Naive thymus-derived CD4-positive, alpha-beta T cell (primary cell): ENCODE data around the gene CAPS2. TPM values are rescaled to one million over a fixed set of nuclear protein-coding genes. Genes with fewer than 3 reads are reported as not detected.
"Not testable (repeated sequence)": the region's sequence is repeated elsewhere in the genome, so short reads cannot be mapped to it uniquely, and the experiment has no call there.

Experiments used
- ATAC-seq: fragments of 150-1000 bp; cut with Tn5 transposase; 2 replicates; pipeline ENCODE4 v1.10.0; 2021; ENCODE audit warnings: mild to moderate bottlenecking, moderate library complexity
- CTCF ChIA-PET: fragments of 350-600 bp; sonication (Branson Sonifier 250); formaldehyde crosslinking; loops from one replicate; lab custom pipeline; 2021; ENCODE audit warnings: antibody characterized with exemption; lab: Charles Lee
- POLR2A ChIA-PET: fragments of 350-600 bp; sonication (Branson Sonifier 250); formaldehyde crosslinking; loops from one replicate; lab custom pipeline; 2021; ENCODE audit warnings: antibody characterized with exemption, inconsistent platforms; lab: Charles Lee
- DNase-seq, 9 donors: peaks; one replicate each; pipeline versions ENCODE4 v3.0.0 to v3.0.0-alpha.2; 2020 to 2022; ENCODE audit warnings: mixed read lengths in 1 of 9
- H3K27ac ChIP-seq: one replicate; pipeline ENCODE4 v1.7.0; 2013; ENCODE audit warnings: mild to moderate bottlenecking, low read depth, low read length, moderate library complexity
- H3K27me3 ChIP-seq, 2 donors: one replicate each; pipeline ENCODE4 v1.7.0; 2013; ENCODE audit warnings: low read length in 2 of 2, mild to moderate bottlenecking in 2 of 2, moderate library complexity in 2 of 2; ENCODE audit not compliant: control insufficient read depth in 2 of 2, insufficient read depth in 2 of 2
- H3K36me3 ChIP-seq, 3 experiments: 1 replicate in 2 of 3; 2 replicates in 1 of 3; pipeline ENCODE4 v1.7.0; 2013; ENCODE audit warnings: low read length in 3 of 3, mild to moderate bottlenecking in 3 of 3, moderate library complexity in 1 of 3; ENCODE audit not compliant: insufficient read depth in 3 of 3, control insufficient read depth in 2 of 3
- H3K4me1 ChIP-seq, 2 donors: one replicate each; pipeline ENCODE4 v1.7.0; 2013; ENCODE audit warnings: low read length in 2 of 2, mild to moderate bottlenecking in 2 of 2, moderate library complexity in 1 of 2; ENCODE audit not compliant: control insufficient read depth in 2 of 2, insufficient read depth in 2 of 2
- H3K4me3 ChIP-seq: 2 replicates; pipeline ENCODE4 v1.7.0; 2013; ENCODE audit warnings: mild to moderate bottlenecking, low read length
- H3K9me3 ChIP-seq, 3 experiments: 1 replicate in 2 of 3; 2 replicates in 1 of 3; pipeline ENCODE4 v1.7.0; 2013; ENCODE audit warnings: low read length in 3 of 3; ENCODE audit not compliant: control insufficient read depth in 2 of 3
- H3K27ac Mint-ChIP-seq, 9 donors: one replicate each; pipeline ENCODE4 v1.8.0; 2020 to 2022; ENCODE audit warnings: mixed read lengths in 9 of 9, mild to moderate bottlenecking in 8 of 9, moderate library complexity in 5 of 9, inconsistent platforms in 2 of 9
- H3K27me3 Mint-ChIP-seq, 5 donors: one replicate each; pipeline ENCODE4 v1.8.0; 2021 to 2022; ENCODE audit warnings: mixed read lengths in 5 of 5, mild to moderate bottlenecking in 1 of 5
- H3K36me3 Mint-ChIP-seq, 5 donors: one replicate each; pipeline ENCODE4 v1.8.0; 2020 to 2022; ENCODE audit warnings: mixed read lengths in 5 of 5, mild to moderate bottlenecking in 3 of 5, inconsistent platforms in 1 of 5
- H3K4me1 Mint-ChIP-seq, 7 donors: one replicate each; pipeline ENCODE4 v1.8.0; 2020 to 2022; ENCODE audit warnings: mixed read lengths in 7 of 7, mild to moderate bottlenecking in 3 of 7, inconsistent platforms in 1 of 7
- H3K4me3 Mint-ChIP-seq, 10 donors: one replicate each; pipeline ENCODE4 v1.8.0; 2020 to 2022; ENCODE audit warnings: mild to moderate bottlenecking in 10 of 10, mixed read lengths in 10 of 10, moderate library complexity in 6 of 10, inconsistent platforms in 2 of 10
- H3K9me3 Mint-ChIP-seq, 11 donors: one replicate each; pipeline ENCODE4 v1.8.0; 2020 to 2022; ENCODE audit warnings: mixed read lengths in 11 of 11, mild to moderate bottlenecking in 4 of 11, inconsistent platforms in 1 of 11, moderate library complexity in 1 of 11
- intact Hi-C, 2 donors: fragments of 100-400 bp; cut with micrococcal nuclease; formaldehyde crosslinking; loops; one replicate each; pipeline ENCODE4 v1.15.1; 2023
- polyA plus RNA-seq, 2 donors: library from polyadenylated mRNA; unstranded; fragments of 300-500 nt; fragmentation: Illumina TruSeq; gene quantifications; one replicate each; pipeline ENCODE4 v1.2.3, GENCODE V29; 2021
- total RNA-seq, 6 experiments: library from RNA in 5 of 6; stranded (reverse) in 5 of 6; gene quantifications; 1 replicate in 5 of 6; 2 replicates in 1 of 6; pipeline ENCODE4 v1.2.3 and lab custom pipeline; 2021 to 2026

Gene CAPS2
- total and polyA plus RNA-seq, 7 experiments from 2014 or later = 2.7 to 7.3 (median 3.6) TPM

DNA sequence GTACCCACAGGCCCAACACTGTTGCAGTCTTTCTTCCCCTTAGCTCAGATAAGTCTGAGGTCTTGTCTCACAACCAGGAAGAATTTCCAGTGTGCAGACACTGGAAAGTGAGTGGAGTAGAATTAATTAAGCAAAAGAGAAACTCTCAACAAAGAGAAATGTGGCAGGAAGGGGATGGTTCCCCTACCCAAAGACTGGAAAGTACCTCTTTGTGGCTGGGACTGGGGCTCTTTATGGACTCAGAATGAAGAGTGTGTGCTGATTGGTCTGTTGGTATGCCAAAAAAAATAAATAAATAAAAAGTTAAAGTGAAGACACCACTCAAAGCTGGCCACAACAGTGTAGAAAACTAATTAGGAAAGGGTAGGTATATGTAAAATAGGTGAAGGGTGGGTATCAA is 30.8 kb upstream of the CAPS2 start:
- POLR2A ChIA-PET = no interaction called here
- no peak overlapping the region for H3K27ac ChIP-seq
- ATAC-seq (peak; percentile 54), DNase-seq (no peak)
- H3K9me3 ChIP-seq = no peaks in the 10 kb centered on the region
- Mint-ChIP-seq H3K4me3 (peak overlapping the region in 1 of 10 donors; percentile 8), H3K27ac (peak overlapping the region in 1 of 9 donors; percentile 58), H3K9me3 (peaks cover 0 to 11% (median 0%) of the 10 kb centered on the region in 11 donors), H3K27me3 (no peaks in the 10 kb centered on the region), H3K36me3 (peaks cover 0 to 11% (median 0%) of the 10 kb centered on the region in 5 donors), H3K4me1 (peaks cover 0 to 14% (median 4%) of the 10 kb centered on the region in 7 donors)
- H3K36me3 ChIP-seq = no peaks in the 10 kb centered on the region
- H3K4me3 ChIP-seq = no peak overlapping the region
- H3K27me3 ChIP-seq = no peaks in the 10 kb centered on the region
- intact Hi-C loops = loop anchor here in 1 of 2 donors (2.0 kb wide), 1 partner anchor 16 kb away; no protein-coding TSS in a partner anchor
- CTCF ChIA-PET = no interaction called here
- H3K4me1 ChIP-seq = no peaks in the 10 kb centered on the region

DNA sequence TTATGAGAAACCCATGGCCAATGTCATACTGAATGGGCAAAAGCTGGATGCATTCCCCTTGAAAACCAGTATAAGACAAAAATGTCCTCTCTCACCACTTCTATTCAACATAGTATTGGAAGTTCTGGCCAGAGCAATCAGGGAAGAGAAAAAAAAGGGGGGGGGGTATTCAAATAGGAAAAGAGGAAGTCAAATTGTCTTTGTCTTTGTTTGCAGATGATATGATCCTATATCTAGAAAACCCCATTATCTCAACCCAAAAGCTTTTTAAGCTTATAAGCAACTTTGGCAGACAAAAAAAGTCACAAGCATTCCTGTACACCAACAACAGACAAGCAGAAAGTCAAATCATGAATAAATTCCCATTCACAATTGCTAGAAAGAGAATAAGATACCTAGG is 23.9 kb upstream of the CAPS2 start:
- Histone ChIP-seq H3K36me3 (no peaks in the 10 kb centered on the region), H3K27ac (no peak overlapping the region), H3K4me3 (no peak overlapping the region), H3K4me1 (no peaks in the 10 kb centered on the region), H3K27me3 (no peaks in the 10 kb centered on the region), H3K9me3 (no peaks in the 10 kb centered on the region)
- POLR2A ChIA-PET = no interaction called here
- Mint-ChIP-seq H3K27ac (no peak overlapping the region), H3K36me3 (peaks cover 5 to 29% (median 9%) of the 10 kb centered on the region in 5 donors), H3K4me1 (peaks cover 0 to 7% (median 0%) of the 10 kb centered on the region in 7 donors), H3K4me3 (no peak overlapping the region), H3K27me3 (peaks cover 0 to 7% (median 0%) of the 10 kb centered on the region in 5 donors), H3K9me3 (peaks cover 3 to 42% (median 24%) of the 10 kb centered on the region in 11 donors)
- no peak for ATAC-seq
- intact Hi-C loops = no loop called here
- CTCF ChIA-PET = no interaction called here
- DNase-seq = no peak

DNA sequence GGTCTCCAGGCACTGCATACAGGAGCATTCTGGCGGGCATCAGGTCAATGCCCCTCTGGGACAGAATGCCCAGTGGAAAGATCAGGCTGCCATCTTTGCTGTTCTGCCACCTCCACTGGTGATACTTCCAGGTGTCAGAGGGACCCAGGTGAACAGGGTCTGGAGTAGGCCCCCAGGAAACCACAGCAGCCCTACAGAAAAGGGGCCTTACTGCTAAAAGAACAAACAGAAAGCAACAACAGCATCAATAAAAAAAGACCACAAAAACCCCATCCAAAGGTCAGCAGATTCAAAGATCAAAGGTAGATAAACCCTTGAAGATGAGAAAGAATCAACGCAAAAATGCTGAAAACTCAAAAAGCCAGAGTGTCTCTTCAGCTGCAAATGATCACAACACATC is 20.3 kb upstream of the CAPS2 start:
- intact Hi-C loops = no loop called here
- H3K27ac ChIP-seq = no peak overlapping the region
- no peak for ATAC-seq

GRCh38 chr12:75349946-75350345 is 19.8 kb upstream of the CAPS2 start:
- intact Hi-C loops = no loop called here
- no peak for ATAC-seq
- Histone ChIP-seq H3K27ac (no peak overlapping the region), H3K36me3 (no peaks in the 10 kb centered on the region), H3K4me3 (no peak overlapping the region), H3K9me3 (no peaks in the 10 kb centered on the region), H3K27me3 (no peaks in the 10 kb centered on the region), H3K4me1 (no peaks in the 10 kb centered on the region)
- Mint-ChIP-seq H3K27ac (no peak overlapping the region), H3K27me3 (peaks cover 0 to 14% (median 5%) of the 10 kb centered on the region in 5 donors), H3K4me1 (peaks cover 0 to 15% (median 0%) of the 10 kb centered on the region in 7 donors), H3K9me3 (peaks cover 2 to 33% (median 20%) of the 10 kb centered on the region in 11 donors), H3K4me3 (no peak overlapping the region), H3K36me3 (peaks cover 5 to 26% (median 7%) of the 10 kb centered on the region in 5 donors)
- no peak for DNase-seq
- POLR2A ChIA-PET = no interaction called here
- CTCF ChIA-PET = no interaction called here

More for the DNA sequence above, 20.3 kb upstream of the CAPS2 start:
- Mint-ChIP-seq H3K36me3 (peaks cover 5 to 29% (median 9%) of the 10 kb centered on the region in 5 donors), H3K4me1 (peaks cover 0 to 14% (median 0%) of the 10 kb centered on the region in 7 donors), H3K4me3 (no peak overlapping the region), H3K9me3 (peaks cover 3 to 37% (median 24%) of the 10 kb centered on the region in 11 donors), H3K27ac (no peak overlapping the region), H3K27me3 (peaks cover 0 to 13% (median 5%) of the 10 kb centered on the region in 5 donors)
- CTCF ChIA-PET = no interaction called here
- Histone ChIP-seq H3K9me3 (no peaks in the 10 kb centered on the region), H3K4me3 (no peak overlapping the region), H3K27me3 (no peaks in the 10 kb centered on the region), H3K4me1 (no peaks in the 10 kb centered on the region), H3K36me3 (no peaks in the 10 kb centered on the region)
- POLR2A ChIA-PET = no interaction called here
- DNase-seq = no peak

GRCh38 chr12:75346215-75346614 is 16.1 kb upstream of the CAPS2 start:
- CTCF ChIA-PET, H3K27ac Mint-ChIP-seq, H3K36me3 Mint-ChIP-seq: not testable (repeated sequence)

GRCh38 chr12:75345531-75345930 is 15.4 kb upstream of the CAPS2 start:
- no peaks in the 10 kb centered on the region for H3K9me3 ChIP-seq
- H3K4me3 ChIP-seq = no peak overlapping the region
- DNase-seq (no peak), ATAC-seq (no peak)
- no peak overlapping the region for H3K4me3 Mint-ChIP-seq
- intact Hi-C loops = loop anchor here in 1 of 2 donors (2.0 kb wide), 1 partner anchor 15 kb away; no protein-coding TSS in a partner anchor
- no peak overlapping the region for H3K27ac Mint-ChIP-seq
- peaks cover 0 to 1% (median 0%) of the 10 kb centered on the region in 5 donors for H3K36me3 Mint-ChIP-seq
- CTCF ChIA-PET = no interaction called here
- POLR2A ChIA-PET = interaction anchor here (0.6 kb wide), 1 partner anchor 59 kb away, joined by 4 read pairs; no protein-coding TSS in a partner anchor
- peaks cover 0 to 10% (median 0%) of the 10 kb centered on the region in 7 donors for H3K4me1 Mint-ChIP-seq
- H3K36me3 ChIP-seq = no peaks in the 10 kb centered on the region
- H3K27ac ChIP-seq = no peak overlapping the region
- H3K4me1 ChIP-seq = no peaks in the 10 kb centered on the region
- H3K27me3 Mint-ChIP-seq = peaks cover 0 to 21% (median 5%) of the 10 kb centered on the region in 5 donors
- no peaks in the 10 kb centered on the region for H3K9me3 Mint-ChIP-seq
- H3K27me3 ChIP-seq = no peaks in the 10 kb centered on the region

More at GRCh38 chr12:75346215-75346614, 16.1 kb upstream of the CAPS2 start:
- H3K9me3 ChIP-seq, H3K27ac ChIP-seq, H3K27me3 ChIP-seq, H3K4me1 ChIP-seq, H3K36me3 ChIP-seq, DNase-seq, H3K9me3 Mint-ChIP-seq, H3K4me3 ChIP-seq, intact Hi-C loops: not testable (repeated sequence)
- Mint-ChIP-seq H3K27me3 (peaks cover 0 to 17% (median 5%) of the 10 kb centered on the region in 5 donors), H3K4me1 (peaks cover 0 to 15% (median 0%) of the 10 kb centered on the region in 7 donors), H3K4me3 (peak overlapping the region in 1 of 10 donors; percentile 1)
- POLR2A ChIA-PET = interaction anchor here (0.6 kb wide), 1 partner anchor 58 kb away, joined by 4 read pairs; no protein-coding TSS in a partner anchor
- peak; percentile 44 for ATAC-seq

GRCh38 chr12:75341873-75342272 is 11.7 kb upstream of the CAPS2 start:
- Histone ChIP-seq H3K4me1 (no peaks in the 10 kb centered on the region), H3K36me3 (no peaks in the 10 kb centered on the region), H3K27ac (no peak overlapping the region), H3K4me3 (no peak overlapping the region), H3K9me3 (no peaks in the 10 kb centered on the region), H3K27me3 (no peaks in the 10 kb centered on the region)
- ATAC-seq = no peak
- ChIA-PET POLR2A (no interaction called here), CTCF (interaction anchor here (1.1 kb wide), 1 partner anchor 9 kb away, joined by 3 read pairs; no protein-coding TSS in a partner anchor)
- Mint-ChIP-seq H3K4me3 (no peak overlapping the region), H3K27me3 (peaks cover 0 to 27% (median 3%) of the 10 kb centered on the region in 5 donors), H3K9me3 (peaks cover 0 to 2% (median 0%) of the 10 kb centered on the region in 11 donors), H3K36me3 (peaks cover 0 to under 1% (median 0%) of the 10 kb centered on the region in 5 donors), H3K4me1 (peaks cover 0 to 14% (median 0%) of the 10 kb centered on the region in 7 donors), H3K27ac (no peak overlapping the region)
- intact Hi-C loops = no loop called here
- no peak for DNase-seq
